Measurements from ENCODE around the gene IRS2.

IRS2 gene

DNA sequence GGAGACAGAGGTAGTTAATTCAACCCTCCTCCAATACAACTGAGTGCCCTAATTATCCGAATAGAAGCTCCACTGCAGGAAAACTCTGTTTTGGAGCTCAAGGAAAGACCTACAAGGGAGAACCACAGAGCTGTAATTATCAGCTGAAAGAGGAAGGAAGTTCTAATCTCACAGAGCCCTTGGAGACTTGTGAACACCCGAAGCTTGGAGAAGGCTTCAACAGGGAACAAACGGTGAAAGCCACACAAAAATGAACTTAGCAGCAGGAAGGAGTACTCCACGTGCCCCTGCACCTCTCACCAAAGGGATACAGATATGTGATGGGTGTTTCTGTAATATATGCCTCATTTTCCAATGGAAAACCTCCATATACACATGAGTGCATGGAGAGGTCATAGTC, 61.1 kb downstream of the IRS2 start:
- Mint-ChIP-seq H3K36me3 (no peaks in the 10 kb centered on the region), H3K27ac (no peak overlapping the region), H3K9me3 (no peaks in the 10 kb centered on the region), H3K27me3 (peaks cover 14% of the 10 kb centered on the region), H3K4me3 (no peak overlapping the region), H3K4me1 (no peaks in the 10 kb centered on the region)
- no peak for ATAC-seq

DNA sequence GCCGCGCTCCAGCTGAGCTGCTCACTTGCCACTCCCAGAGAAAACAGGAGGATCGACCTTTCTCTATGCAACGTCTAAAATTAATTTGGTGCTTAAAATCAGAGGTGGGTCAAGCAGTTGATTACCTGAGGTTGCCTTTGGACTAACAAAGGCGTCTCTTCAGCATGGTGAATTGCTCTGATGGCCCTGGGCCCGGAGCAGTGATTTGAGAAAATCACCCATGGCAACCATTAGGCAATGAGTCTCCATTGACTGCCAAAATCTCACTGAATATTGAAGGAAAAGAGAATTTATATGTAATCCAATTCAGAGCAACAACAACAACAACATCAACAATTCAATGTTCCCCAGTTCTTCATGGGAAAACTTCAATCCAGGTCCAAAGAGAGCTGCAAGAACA, 61.8 kb downstream of the IRS2 start:
- no peaks in the 10 kb centered on the region for H3K4me1 Mint-ChIP-seq
- no peak overlapping the region for H3K4me3 Mint-ChIP-seq
- H3K36me3 Mint-ChIP-seq = no peaks in the 10 kb centered on the region
- no peaks in the 10 kb centered on the region for H3K9me3 Mint-ChIP-seq
- no peak for ATAC-seq
- peaks cover 14% of the 10 kb centered on the region for H3K27me3 Mint-ChIP-seq
- H3K27ac Mint-ChIP-seq = no peak overlapping the region

DNA sequence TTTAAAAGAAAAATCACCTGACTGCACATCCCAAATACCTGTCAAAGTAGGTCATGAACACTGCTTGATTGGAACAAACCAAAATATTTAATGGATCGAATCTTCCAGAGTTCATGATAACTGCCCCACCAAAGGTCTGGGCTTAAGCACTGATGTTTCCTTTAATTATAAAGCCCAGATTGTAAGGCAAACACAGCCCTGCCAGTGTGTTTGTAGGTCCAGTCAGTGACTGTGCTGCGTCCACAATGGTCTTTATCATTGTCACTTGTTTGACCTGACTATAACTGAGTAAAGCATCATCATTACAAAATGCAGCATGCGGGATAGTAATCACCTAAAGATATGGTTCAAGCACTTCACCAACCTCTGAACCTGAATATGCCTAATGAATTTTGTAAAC, 63.3 kb downstream of the IRS2 start:
- H3K27ac Mint-ChIP-seq = no peak overlapping the region
- ATAC-seq = no peak
- no peak overlapping the region for H3K4me3 Mint-ChIP-seq
- H3K36me3 Mint-ChIP-seq = no peaks in the 10 kb centered on the region
- peaks cover 7% of the 10 kb centered on the region for H3K27me3 Mint-ChIP-seq
- no peaks in the 10 kb centered on the region for H3K4me1 Mint-ChIP-seq
- H3K9me3 Mint-ChIP-seq = no peaks in the 10 kb centered on the region

- H3K27me3 Mint-ChIP-seq = peaks cover 5% of the 10 kb centered on the region
- H3K36me3 Mint-ChIP-seq = no peaks in the 10 kb centered on the region
- ATAC-seq = no peak
- no peak overlapping the region for H3K4me3 Mint-ChIP-seq
- no peaks in the 10 kb centered on the region for H3K4me1 Mint-ChIP-seq
- no peaks in the 10 kb centered on the region for H3K9me3 Mint-ChIP-seq
- H3K27ac Mint-ChIP-seq = no peak overlapping the region
Observed at GRCh38 chr13:109722068-109722467, 64.3 kb downstream of the IRS2 start.

DNA sequence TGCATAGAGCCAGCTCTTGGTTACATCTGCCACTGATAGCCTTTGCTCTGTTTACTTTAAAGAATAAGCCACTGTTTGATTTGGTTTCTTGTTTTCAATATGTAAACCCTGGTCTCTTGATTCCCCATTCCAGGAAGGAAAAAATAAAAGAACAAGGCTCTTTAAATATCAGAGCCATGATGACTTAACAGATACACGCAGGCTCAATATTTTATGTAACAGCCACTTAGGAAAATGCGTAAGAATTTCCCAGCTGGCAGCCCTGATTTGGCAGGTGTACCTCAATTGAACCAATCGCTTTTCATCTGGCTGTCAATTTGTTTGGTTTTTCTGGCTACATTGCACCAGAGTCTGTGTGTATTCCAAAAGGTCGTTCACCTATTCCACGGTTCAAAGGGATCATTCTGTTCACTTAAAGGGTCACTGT, 65.6 kb downstream of the IRS2 start:
- Mint-ChIP-seq H3K4me1 (no peaks in the 10 kb centered on the region), H3K36me3 (no peaks in the 10 kb centered on the region), H3K27me3 (no peaks in the 10 kb centered on the region), H3K4me3 (no peak overlapping the region), H3K9me3 (no peaks in the 10 kb centered on the region), H3K27ac (no peak overlapping the region)
- ATAC-seq = no peak

- H3K4me1 Mint-ChIP-seq = no peaks in the 10 kb centered on the region
- H3K27me3 Mint-ChIP-seq = no peaks in the 10 kb centered on the region
- H3K9me3 Mint-ChIP-seq = no peaks in the 10 kb centered on the region
- no peak for ATAC-seq
- no peak overlapping the region for H3K4me3 Mint-ChIP-seq
- no peaks in the 10 kb centered on the region for H3K36me3 Mint-ChIP-seq
- H3K27ac Mint-ChIP-seq = no peak overlapping the region
Observed at GRCh38 chr13:109719962-109720646, 66.3 kb downstream of the IRS2 start.

- Mint-ChIP-seq H3K4me1 (no peaks in the 10 kb centered on the region), H3K9me3 (no peaks in the 10 kb centered on the region), H3K36me3 (no peaks in the 10 kb centered on the region), H3K27ac (no peak overlapping the region), H3K27me3 (no peaks in the 10 kb centered on the region), H3K4me3 (no peak overlapping the region)
- ATAC-seq = no peak
Observed at GRCh38 chr13:109718726-109719125, 67.7 kb downstream of the IRS2 start.

GRCh38 chr13:109717686-109718085, 68.7 kb downstream of the IRS2 start:
- Mint-ChIP-seq H3K36me3 (no peaks in the 10 kb centered on the region), H3K4me1 (no peaks in the 10 kb centered on the region), H3K27ac (no peak overlapping the region), H3K27me3 (no peaks in the 10 kb centered on the region), H3K4me3 (no peak overlapping the region), H3K9me3 (no peaks in the 10 kb centered on the region)
- no peak for ATAC-seq

- Mint-ChIP-seq H3K36me3 (no peaks in the 10 kb centered on the region), H3K4me1 (no peaks in the 10 kb centered on the region), H3K9me3 (no peaks in the 10 kb centered on the region), H3K4me3 (no peak overlapping the region), H3K27ac (no peak overlapping the region), H3K27me3 (no peaks in the 10 kb centered on the region)
- no peak for ATAC-seq
Observed at GRCh38 chr13:109715902-109716301, 70.5 kb downstream of the IRS2 start.

DNA sequence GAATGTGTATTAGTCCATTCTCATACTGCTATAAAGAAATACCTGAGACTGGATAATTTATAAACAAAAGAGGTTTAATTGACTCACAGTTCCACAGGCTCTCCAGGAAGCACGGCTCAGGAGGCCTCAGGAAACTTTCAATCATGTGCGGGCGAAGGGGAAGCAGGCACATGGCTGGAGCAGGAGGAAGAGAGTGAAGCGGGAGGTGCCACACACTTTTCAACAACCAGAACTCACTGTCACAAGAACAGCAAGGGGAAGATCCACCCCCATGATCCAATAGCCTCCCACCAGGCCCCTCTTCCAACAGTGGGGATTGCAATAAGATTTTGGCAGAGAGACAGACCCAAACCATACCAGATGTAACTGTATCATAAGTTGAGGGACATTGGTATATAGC, 72.7 kb downstream of the IRS2 start:
- H3K27ac Mint-ChIP-seq = no peak overlapping the region
- no peaks in the 10 kb centered on the region for H3K36me3 Mint-ChIP-seq
- H3K4me1 Mint-ChIP-seq = no peaks in the 10 kb centered on the region
- no peak for ATAC-seq
- no peak overlapping the region for H3K4me3 Mint-ChIP-seq
- H3K27me3 Mint-ChIP-seq = no peaks in the 10 kb centered on the region
- H3K9me3 Mint-ChIP-seq = peaks cover 3% of the 10 kb centered on the region

DNA sequence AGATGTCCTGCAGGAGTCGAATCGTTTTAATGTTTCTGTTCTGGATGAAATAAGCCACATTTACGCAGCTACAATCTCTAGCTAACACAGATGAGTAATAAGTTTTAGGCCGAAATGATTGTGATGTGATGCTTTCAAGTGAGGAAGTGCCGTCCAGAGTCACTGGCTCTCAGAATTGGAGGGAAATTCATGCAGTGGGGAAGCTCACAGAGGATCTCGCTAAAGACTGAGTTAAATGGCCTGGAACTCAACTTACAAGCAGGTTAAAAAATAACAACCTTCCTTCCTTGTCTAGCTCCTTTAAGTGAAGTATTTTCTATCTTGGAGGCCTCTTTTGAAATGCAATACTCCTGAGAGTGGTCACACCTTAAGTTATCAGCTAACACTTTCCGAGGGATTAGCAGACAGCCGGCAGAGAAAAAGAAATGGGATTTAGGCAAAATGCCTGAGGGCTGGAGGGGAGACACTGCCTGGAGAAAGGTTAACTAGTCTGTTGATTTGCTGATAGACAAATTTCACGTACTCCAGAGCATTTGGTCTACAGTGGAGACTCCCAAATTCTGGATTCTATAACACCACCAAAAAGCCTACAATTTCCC, 74.2 kb downstream of the IRS2 start:
- no peak for ATAC-seq
- Mint-ChIP-seq H3K27ac (no peak overlapping the region), H3K4me3 (no peak overlapping the region), H3K27me3 (peaks cover 3% of the 10 kb centered on the region), H3K9me3 (peaks cover 3% of the 10 kb centered on the region), H3K4me1 (no peaks in the 10 kb centered on the region), H3K36me3 (no peaks in the 10 kb centered on the region)

DNA sequence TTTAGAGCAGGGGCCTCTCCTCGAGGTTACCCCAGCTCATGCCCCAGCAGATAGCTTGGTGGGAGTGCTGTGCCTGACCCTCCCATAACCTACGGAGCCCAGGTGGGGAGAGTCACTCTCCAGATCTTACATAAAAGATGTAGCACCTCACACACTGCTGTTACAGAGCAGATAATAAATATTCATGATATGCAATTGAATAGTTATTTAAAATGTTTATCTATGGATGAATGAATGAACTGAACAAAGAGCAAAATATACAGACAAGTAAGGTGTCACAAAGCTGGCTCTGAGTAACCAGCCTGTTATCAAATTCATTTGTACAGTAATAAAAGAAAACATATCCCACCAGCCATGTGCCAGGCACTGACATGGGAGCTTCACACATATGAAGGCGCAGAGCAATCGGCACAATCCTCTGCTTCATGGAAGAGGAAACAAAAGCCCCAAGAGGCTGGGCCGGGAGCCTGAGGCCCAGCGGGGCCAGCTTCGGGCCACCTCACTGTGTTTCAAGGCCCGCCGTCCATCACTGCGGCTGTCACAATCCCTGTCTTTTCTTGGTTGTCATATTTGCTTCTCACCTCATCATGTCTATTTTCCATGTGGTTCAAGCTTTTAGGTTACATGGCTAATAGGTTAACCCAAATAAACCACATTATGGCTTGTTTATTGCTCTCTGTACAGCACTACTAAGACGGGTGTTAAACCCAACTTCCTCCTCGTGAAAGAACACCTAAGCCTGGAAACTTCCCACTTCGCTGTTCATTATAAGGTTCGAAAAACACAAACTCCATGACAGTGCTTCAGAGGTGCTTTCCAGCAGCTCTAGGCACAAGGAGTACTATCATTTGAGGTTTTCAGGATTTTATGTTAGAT, 78.4 kb downstream of the IRS2 start:
- H3K9me3 Mint-ChIP-seq = peaks cover 6% of the 10 kb centered on the region
- H3K4me1 Mint-ChIP-seq = peaks cover 8% of the 10 kb centered on the region
- H3K4me3 Mint-ChIP-seq = no peak overlapping the region
- ATAC-seq = no peak
- no peaks in the 10 kb centered on the region for H3K36me3 Mint-ChIP-seq
- no peak overlapping the region for H3K27ac Mint-ChIP-seq
- peaks cover 41% of the 10 kb centered on the region for H3K27me3 Mint-ChIP-seq

DNA sequence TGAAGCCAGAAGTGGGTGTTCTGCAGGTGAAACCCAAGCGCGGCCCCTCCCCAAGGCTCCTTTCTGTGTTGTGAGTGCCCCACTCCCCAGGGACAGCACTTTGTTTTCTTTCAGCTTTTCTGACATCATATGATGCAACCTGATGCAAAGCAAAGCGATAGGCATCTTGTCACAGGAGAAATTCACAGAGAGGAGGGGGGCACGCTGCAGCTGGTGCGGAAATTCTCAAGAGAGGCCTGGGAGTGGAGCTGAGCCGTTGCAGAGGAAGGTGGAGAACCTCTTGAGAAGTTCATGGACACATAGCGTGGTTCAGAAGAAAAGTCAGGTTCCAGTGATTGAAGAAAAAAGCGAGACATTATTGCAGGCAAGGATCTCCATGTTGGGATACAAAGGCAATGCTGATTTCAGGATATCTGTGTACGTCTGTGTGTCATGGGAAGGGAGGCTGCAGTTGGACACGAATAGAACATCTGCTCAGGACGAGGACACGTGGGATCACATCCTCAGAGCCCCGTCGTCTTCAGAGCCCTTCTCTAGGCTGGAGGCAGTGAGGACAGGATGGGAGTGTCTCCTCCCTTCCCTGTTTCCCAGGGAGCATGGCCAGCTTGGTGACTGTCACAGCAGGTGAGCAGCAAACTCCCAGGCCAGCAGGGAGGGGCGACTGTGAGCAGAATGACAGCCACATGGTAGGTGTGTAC, 79.2 kb downstream of the IRS2 start:
- Mint-ChIP-seq H3K27me3 (peaks cover 41% of the 10 kb centered on the region), H3K9me3 (peaks cover 6% of the 10 kb centered on the region), H3K27ac (no peak overlapping the region), H3K4me3 (no peak overlapping the region), H3K4me1 (peaks cover 8% of the 10 kb centered on the region), H3K36me3 (no peaks in the 10 kb centered on the region)
- no peak for ATAC-seq

DNA sequence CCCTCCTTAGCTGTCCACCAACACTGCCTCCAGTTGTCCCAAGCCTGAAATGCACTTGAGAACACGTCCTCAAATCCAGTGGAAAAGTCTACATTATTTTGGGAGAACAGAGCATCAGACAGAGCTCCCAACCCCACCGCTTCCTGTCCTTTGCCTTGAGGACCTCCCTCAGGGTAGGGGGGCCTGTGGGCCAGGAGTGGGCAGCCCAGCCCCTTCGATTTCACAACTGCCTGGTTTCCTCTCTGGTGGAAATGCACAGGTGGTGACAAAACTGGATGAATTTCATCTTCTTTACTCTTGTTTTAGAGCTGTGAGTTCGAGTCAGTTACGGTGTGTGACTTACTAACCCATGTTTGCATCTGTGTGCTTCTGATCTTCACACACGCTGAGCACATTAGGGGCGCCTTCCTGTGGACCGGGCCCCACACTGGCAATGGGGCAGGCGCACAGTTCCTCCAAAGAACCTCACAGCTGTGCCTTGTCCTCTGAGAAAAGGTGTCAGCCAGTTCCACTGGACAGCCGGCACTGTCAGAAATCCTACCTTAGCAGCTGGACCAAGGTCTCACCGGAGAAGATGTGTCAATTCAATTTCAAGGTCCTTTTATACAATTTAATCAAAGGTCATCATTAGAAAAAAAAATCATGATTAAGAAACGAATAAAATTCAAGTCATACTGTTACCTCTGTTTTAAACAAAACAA, 80.2 kb downstream of the IRS2 start:
- peaks cover 8% of the 10 kb centered on the region for H3K4me1 Mint-ChIP-seq
- ATAC-seq = no peak
- H3K4me3 Mint-ChIP-seq = no peak overlapping the region
- H3K27ac Mint-ChIP-seq = no peak overlapping the region
- H3K9me3 Mint-ChIP-seq = peaks cover 6% of the 10 kb centered on the region
- no peaks in the 10 kb centered on the region for H3K36me3 Mint-ChIP-seq
- H3K27me3 Mint-ChIP-seq = peaks cover 41% of the 10 kb centered on the region

All from stimulated activated memory B cell treated with anti-CD40 and anti-IgM and Interleukin-4, amounts not matched to agents 10 μg/mL and 1 μg/mL and 100 μg/mL, for 72 hours (primary cell).